GM19023 (cell line): ENCODE results near the gene SULF2.
"Not testable (repeated sequence)": the region's sequence is repeated elsewhere in the genome, so short reads cannot be mapped to it uniquely, and the experiment has no call there.

Experiments used
- ATAC-seq: cut with Tn5 transposase; IDR thresholded peaks from one replicate; pipeline ENCODE4 v1.9.1; 2021; ENCODE audit warnings: mild to moderate bottlenecking, moderate library complexity; ENCODE audit not compliant: unreplicated experiment

The SULF2 gene

GRCh38 chr20:47805951-47806350 lies 20.7 kb upstream of the SULF2 start:
- no peak for ATAC-seq

GRCh38 chr20:47804972-47805371 lies 19.7 kb upstream of the SULF2 start:
- not testable (repeated sequence) for ATAC-seq

GRCh38 chr20:47804224-47804825 lies 19.0 kb upstream of the SULF2 start:
- ATAC-seq: not testable (repeated sequence)

- ATAC-seq: no peak
Measured at GRCh38 chr20:47802975-47803374, 17.7 kb upstream of the SULF2 start.

- ATAC-seq: no peak
Measured at GRCh38 chr20:47802226-47802920, 17.1 kb upstream of the SULF2 start.

- ATAC-seq: no peak
Measured at GRCh38 chr20:47801759-47802158, 16.5 kb upstream of the SULF2 start.

GRCh38 chr20:47801079-47801478 lies 15.8 kb upstream of the SULF2 start:
- no peak for ATAC-seq

- ATAC-seq: no peak
Measured at GRCh38 chr20:47800623-47801022, 15.3 kb upstream of the SULF2 start.

GRCh38 chr20:47799116-47799715 lies 13.9 kb upstream of the SULF2 start:
- no peak for ATAC-seq

GRCh38 chr20:47796971-47797370 lies 11.7 kb upstream of the SULF2 start:
- ATAC-seq: no peak

GRCh38 chr20:47795214-47795907 lies 10.1 kb upstream of the SULF2 start:
- no peak for ATAC-seq

GRCh38 chr20:47794264-47794663 lies 9.0 kb upstream of the SULF2 start:
- not testable (repeated sequence) for ATAC-seq

- ATAC-seq: no peak
Measured at GRCh38 chr20:47792021-47792618, 6.8 kb upstream of the SULF2 start.

GRCh38 chr20:47791084-47791599 lies 5.9 kb upstream of the SULF2 start:
- no peak for ATAC-seq

GRCh38 chr20:47790580-47790965 lies 5.3 kb upstream of the SULF2 start:
- ATAC-seq: no peak

GRCh38 chr20:47789764-47790579 lies 4.7 kb upstream of the SULF2 start:
- no peak for ATAC-seq

- ATAC-seq: no peak
Measured at GRCh38 chr20:47789081-47789763, 3.9 kb upstream of the SULF2 start.

- no peak for ATAC-seq
Measured at GRCh38 chr20:47788741-47789080, 3.4 kb upstream of the SULF2 start.

GRCh38 chr20:47786765-47787107 lies 1.5 kb upstream of the SULF2 start:
- ATAC-seq: no peak
